GM21717 (cell line): Measurements from ENCODE around the gene LAMC2.
A peak's percentile ranks its signal among the peaks of the same experiment; 100 is the strongest.

Experiments used
- ATAC-seq: cut with Tn5 transposase; IDR thresholded peaks from one replicate; pipeline ENCODE4 v1.9.1; 2021; ENCODE audit warnings: mild to moderate bottlenecking, moderate library complexity; ENCODE audit not compliant: unreplicated experiment

Gene LAMC2

DNA sequence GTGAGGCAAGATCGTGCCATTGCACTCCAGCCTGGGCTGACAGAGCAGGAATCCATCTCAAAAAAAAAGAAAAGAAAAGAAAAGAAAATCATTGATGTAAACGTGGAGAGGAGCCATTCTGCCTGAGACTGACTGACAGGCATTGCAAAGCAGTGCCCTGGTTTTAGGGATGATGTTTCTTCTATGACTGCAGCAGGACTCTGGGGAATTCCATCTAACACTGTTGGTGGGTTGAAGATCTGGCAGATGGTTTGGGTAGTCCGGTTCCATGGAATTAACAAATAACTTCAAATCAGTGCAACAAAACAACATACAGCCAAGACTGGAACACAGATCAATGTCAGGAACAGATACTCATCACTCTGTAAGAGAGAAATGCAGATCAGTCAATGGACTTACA is 17.8 kb upstream of the LAMC2 start:
- no peak for ATAC-seq

DNA sequence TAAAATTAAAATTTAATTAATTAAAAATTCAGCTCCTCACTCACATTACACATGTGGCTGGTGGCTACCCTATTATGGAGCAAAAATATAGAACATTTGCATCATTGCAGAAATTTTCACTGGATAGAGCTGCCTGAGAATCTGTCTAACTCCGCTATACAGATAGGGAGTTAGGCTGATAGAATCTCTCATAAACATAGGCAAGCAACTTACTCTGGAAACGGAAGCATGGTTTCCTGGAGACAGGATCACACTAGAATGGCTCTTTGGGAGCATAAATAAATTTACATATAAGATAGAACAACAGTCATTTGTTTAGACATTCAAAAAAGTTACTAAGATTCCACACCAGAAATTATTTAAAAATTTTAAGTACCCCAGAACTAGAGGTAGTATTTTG is 12.2 kb upstream of the LAMC2 start:
- no peak for ATAC-seq

DNA sequence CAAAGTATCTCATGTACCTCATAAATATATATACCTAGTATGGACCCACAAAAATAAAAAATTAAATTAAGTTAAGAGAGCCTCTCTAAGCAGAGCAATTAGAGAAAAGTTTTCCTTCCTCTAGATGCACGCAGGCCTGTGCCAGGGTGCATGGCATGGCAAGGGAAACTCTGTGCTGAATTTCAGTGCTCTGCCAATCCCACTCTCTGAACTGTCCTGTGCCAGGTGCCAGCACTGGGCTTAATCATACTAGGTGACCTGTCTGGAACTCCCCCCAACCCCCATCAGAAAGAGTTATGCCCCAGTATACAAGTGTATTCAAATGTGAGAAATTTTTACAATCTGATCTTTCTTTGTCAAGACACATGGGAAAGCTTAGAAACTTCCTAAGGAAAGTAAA is 10.4 kb upstream of the LAMC2 start:
- no peak for ATAC-seq

DNA sequence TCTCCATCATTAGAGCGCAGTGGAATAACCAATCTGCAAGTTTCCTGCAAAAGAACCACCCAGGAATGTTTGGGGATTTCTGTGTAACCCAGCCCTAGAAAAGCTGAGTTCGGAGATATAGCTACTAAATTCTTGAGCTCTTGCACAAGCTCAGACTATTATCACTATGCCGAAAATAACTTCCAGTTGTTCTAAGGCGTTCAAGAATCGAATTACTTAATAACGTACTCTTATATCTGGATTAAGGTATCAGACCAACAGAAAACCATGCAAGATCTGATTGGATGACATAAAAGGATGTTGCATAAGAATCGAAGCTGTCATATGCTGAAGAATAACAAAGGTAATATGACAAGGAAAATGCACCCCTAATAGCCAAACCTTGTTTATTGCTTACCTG is 7.5 kb upstream of the LAMC2 start:
- no peak for ATAC-seq

DNA sequence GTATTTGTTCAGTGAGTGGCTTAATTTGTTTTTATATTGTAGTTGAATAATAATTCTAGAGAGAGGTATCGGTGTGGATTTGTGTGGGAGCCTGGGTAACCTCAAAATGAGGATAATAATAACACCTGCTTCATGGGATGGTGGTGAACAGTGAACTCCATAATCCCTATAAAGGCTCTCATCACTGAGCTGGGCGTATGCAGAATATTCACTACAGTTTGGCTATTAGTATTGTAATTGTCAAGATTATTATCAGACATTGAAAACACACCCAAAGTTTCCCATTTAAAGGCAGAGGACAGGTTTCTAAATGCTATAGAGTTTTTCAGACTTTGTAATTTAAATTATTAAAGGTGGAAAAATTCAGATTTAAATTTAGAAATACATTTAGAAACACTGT is 7.0 kb upstream of the LAMC2 start:
- no peak for ATAC-seq

DNA sequence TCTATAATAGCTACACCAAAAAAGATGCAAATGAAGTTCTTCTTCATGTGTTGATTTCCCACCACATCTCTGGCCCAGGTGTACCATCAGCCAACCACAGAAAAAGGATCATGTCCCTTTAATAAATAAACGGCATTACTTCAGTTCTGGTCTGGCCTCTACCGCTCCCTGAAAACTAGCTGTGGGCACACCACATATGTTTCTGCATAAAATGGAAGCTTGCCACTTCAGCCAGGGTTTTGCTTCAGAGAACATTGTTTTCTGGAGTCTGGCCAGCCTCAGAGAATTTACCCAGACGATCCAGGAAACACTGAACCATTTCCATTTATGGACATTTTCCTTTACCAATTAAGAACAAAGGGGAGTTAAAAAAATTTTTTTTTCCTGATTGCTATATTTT is 5.8 kb upstream of the LAMC2 start:
- ATAC-seq: no peak

DNA sequence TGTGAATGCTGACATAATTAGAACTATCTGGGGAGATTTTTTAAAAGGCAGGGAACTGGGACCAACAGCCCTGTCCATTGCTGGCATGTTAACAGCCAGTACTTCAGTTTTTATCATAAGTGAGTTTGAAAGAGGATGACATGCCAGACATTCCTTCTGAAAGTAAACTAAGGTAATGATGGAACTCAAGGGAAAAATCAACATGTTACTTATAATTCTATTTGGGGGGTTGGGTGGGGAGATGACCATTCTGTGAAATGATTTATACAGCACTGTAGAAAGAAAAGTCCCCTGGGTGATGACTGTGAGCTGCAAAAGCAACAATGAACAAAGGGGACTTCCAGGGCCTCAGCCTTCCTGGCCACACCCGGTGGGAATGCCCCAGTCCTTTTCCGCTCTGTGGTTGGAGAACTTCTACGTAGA is 5.4 kb upstream of the LAMC2 start:
- ATAC-seq: peak; percentile 87

DNA sequence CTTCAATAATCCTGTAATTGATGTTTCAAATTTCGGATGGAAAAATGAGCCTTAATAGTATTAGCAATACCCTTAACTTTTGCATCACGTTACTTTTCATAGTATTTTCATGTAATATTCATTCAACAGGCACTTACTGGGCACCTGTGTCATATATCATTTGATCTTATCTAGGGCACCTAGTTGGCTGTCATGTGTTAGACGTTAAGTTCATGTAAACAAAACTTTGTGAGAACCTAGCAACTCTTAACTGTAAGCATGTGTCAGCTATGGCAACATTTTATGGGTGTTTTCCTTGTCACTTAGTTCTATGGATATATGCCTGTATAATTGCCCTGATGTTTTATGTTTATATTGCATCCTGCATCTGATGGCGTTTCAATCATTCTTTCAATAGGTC is 777 bp downstream of the LAMC2 start:
- ATAC-seq: no peak

DNA sequence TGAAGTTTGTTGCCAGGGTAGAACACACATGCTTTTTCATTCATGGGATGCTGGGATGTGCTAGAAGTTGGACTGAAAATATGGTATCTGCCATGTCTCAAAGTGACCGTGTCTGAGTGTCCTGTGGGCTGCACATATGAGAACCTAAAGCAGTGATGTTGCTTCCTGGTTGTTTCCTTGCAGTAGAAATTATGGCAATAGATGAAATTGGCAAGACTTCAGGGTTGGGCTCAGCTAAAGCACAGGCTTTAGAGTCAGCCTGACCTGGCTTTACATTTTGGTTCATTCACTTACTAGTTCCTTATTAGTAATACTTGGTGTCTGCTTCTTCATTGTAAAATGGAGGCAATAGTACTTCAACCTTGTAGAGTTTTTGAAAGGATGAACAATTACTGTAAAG is 2.2 kb downstream of the LAMC2 start:
- no peak for ATAC-seq

DNA sequence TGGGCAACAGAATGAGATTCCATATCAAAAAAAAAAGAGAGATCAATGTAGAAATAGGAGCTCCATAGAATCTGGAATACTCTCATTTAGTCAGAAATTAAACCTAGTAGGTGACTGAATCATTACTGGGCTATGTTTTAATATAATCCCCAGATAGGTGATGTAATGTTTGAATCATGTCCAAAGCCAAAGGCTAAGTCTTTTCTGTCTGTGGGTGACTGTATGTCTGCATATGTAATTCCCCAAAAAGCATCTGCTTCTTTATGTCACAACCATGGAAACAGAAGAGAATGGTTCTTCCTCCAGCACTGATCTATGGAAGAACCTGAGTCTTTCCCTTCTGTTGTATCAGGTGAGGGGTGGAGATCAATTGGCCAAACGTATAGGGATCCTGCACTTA is 5.8 kb downstream of the LAMC2 start:
- ATAC-seq: no peak

DNA sequence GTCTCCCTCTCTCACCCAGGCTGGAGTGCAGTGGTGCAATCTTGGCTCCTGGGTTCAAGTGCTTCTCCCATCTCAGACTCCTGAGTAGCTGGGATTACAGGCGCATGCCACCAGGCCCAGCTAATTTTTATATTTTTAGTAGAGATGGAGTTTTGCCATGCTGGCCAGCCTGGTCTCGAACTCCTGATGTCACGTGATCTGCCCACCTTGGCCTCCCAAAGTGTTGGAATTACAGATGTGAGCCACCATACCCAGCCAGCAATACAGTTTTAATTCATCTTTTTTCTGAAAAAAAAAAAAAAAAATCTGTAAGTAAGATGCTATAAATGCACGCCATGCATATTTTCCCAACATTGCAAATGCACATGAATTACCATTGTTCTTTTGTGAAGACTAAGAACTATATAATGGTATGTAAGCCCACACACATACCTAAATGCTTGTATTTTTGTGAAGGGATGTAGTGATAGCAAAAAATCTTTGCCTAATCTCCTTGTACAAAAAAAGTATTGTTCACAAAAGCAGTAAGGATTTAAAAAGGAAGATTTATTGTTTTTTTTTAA is 8.0 kb downstream of the LAMC2 start:
- ATAC-seq: no peak

DNA sequence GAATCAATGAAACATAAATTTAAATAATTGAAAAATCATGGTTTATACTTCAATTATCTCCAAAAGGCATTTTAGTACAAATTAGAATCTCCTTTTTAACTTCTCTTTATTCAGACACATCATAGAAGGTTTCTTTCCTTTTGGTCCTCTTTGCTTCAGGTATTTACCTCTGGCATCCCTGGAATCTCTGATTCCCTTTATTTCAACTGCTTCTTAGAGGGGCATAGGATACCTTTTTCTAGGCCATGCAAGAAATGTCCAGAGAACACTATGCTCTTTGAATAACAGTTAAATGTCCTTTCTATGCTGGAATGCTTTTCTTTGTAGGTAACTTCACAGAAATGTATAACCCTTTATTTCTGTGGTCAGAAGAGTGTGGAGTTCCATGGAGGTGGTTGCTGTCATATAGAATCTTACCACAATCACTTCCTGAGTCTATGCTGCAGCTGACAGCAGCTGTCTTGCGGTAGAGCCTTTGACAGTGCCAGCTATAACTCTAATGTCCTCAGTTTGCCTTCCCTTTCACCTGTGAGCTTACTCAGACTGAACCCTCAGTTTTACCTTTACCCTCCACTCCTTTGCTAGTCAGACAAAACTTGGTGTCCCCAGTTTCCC is 8.6 kb downstream of the LAMC2 start:
- peak; percentile 95 for ATAC-seq

DNA sequence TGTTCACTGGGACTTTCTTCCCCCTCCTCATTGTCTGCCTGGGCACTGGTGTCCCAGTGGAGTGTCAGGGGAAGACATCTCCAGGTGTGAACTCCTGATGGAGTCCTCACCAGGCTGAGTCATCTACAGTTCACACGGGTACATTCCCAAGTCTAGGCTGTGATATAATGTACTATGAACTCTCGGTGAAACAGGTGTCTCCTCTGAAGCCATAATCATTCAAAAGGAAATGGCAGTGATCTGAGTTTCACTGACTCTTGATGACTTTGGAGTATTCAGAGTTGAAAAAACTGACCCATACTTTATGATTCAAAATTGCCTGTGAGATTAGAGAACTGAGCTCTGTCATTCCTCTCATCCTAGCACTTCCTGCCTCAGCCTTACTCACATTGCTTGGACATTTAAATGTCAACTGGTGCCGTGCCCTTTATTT is 9.1 kb downstream of the LAMC2 start:
- ATAC-seq: peak; percentile 47

DNA sequence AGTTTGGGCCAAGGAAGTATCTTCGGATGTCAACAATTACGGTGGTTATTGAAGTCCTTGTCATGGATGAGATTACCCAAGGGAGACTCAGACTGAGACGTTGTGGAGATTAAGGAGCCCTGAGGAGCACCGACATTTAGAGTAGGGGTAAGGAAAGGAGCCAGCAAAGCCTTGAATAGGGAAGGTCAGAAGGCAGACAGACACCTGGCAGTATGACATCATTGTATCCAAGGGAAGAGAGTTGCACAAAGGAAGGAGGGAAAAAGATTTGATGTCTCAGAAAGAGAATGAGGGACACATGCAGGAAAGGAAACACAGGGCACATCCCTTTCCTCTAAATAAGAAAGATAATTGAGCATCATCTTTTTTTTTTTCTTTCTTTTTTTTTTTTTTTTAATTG is 11.7 kb downstream of the LAMC2 start:
- ATAC-seq: no peak

DNA sequence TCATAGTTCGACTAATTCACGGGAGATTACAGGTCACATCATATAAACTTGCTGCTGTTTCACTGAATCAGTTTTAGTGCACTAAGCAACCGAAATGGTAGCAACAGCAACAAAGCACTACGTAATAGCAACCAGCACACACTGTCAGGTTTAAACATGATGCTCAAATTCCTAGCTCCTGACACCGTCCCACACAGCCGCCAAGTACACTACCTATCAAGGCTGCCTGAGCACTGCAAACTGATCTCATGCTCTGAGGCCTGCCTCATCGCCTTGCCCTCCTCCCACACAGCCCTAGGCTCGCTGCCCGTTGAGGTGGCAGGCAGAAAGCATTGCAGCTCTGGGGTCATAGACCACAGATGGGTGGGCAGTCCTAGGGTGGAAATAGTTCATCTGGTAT is 12.4 kb downstream of the LAMC2 start:
- ATAC-seq: no peak

DNA sequence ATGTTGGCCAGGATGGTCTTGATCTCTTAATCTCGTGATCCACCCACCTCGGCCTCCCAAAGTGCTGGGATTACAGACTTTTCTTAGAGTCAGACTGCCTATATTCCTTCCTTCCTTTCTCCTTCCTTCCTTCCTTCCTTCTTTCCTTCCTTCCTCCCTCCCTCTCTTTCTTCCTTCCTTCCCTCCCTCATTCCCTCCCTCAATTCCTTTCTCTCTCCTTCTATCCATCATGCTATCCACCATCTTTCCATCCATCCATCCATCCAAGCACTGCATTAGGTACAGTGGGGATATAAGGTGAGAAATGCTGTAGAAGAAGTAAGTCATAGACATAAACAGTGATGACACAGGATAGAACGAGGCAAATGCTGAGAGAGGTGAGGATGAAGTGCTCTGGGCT is 13.2 kb downstream of the LAMC2 start:
- ATAC-seq: no peak

DNA sequence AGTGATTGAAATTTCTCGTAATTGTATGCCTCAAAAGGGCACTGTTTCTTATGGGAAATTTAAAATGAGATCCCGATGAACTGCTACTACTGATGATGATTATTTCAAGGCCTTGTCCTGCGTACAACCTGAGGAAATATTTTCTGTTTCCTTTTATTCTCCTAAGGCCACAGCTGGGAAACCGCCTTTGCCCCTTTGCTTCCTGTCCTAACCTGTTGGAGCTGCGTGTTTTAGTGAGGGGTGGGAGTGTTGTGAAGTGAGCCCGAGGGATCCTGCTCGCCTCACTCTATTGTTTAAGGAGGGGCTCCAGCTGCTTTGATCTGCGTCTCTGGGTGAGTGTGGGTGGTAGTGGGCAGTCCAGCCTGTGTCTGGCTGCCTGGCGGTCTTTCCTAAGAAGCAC is 14.4 kb downstream of the LAMC2 start:
- no peak for ATAC-seq

DNA sequence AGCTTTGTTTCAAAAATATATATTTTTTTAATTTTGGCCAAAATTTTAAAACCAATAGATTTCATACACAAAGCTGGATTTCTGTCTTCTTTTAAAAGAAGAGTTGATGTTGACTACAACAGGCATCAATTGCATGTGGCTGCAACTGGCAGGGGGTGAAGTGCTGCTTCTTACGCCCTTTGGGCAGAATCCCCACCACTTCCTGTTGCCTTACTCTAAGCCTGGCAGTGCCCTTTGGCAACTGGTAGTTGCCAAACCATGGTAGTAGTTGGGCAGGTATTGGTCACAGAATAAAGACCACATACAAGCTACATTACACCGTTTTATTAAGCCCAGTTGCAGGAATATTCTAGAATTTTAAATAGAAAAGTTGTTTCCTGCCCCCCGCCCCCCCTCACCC is 17.0 kb downstream of the LAMC2 start:
- ATAC-seq: no peak

DNA sequence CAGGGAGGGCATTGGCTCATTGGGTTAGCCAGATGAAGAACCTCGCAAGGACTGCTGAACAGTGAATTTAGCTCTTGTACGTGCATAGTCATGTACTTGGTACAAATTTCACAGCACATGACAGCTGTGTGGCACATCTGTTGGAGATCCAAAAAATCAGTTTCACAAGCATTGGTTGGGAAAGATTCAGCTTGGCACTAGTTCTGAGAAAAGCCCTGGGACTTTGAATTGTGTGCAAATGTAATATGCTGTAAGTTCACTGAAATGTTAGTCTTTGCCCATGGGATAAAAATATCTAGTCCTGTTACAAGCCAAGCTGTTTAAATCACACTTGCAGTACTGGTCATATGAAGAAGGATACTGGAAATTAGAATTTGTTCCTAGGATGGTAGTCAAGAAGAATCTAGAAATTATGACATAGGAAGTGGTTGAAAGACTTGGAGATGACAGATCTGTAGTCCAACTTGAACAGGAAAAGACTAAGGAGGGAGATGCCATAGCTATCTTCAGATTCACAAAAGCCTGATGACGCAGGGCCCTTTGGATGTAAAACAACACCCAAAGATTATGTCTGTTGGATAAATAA is 19.2 kb downstream of the LAMC2 start:
- no peak for ATAC-seq

DNA sequence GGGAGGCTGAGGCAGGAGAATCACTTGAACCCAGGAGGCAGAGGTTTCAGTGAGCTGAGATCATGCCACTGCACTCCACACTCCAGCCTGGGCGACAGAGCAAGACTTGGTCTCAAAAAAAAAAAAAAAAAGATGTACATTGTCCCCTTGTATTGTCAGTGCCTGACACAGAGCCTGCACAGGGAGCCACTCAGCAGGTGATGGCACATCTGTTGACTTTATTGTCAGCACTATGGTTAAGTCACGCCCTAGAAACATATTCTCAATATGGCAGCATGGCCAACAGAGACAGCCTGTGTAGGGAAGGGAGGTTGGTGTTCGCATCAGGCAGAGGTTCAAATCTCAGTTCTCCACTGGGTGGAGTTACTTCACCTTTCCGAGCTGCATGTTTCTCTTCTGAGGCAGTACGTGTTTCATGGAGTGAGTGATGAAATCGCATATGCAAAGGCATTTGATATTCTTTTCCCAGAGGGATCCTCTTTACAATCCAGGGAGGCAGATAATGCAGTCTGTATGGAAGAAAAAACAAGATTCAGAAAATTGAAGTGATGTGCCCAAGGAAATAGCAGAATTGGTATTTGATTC is 20.6 kb downstream of the LAMC2 start:
- no peak for ATAC-seq

DNA sequence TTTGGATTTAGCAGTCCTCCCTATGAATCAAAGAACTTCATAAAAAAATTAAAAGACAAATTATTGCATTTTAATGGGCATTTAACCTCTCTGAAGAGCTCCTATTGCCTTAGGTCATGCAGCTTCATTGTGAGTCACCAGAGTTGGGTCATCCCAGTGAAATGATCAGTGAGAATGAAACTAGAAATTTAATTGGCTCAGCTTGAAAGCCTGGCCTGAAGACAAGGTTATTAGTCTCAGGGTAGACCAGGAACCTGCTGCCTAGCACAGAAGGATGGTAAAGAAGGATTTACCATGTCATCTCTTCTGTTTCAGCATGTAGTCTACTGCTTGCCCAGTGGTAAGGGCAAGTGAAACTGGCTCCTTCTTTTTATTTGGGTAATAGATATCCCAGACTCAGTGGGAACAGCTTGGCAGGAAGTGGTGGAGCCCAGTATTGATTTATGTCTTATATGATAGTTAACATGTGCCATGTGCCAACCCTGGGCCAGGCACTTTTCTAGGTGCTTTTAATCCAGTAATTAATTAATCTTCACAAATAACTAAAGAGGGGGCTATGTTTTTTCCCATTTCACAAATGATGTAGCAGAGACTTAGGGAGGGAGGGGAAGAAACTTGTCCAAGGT is 23.6 kb downstream of the LAMC2 start:
- ATAC-seq: peak; percentile 73

DNA sequence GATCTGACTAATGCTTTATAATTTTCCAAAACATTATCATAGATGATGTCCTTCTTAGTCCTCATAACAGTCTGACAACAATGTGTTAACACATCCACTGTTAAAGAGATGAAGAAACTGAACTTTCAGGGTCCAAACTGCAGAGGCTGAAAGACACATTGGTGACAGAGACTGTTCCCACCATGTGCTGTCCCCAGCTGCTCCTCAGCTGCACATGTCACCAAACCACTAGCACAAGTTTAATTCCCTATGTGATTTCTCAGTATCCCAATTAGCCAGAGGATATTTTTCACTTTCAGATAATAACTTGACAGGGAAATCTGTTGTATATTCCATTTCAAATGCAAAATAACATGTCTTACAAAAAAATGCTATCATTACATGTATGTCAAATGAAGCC is 24.6 kb downstream of the LAMC2 start:
- no peak for ATAC-seq
